GM10248 (cell line): Measurements from ENCODE around the gene CELA2A.
"Not testable (repeated sequence)": the region's sequence is repeated elsewhere in the genome, so short reads cannot be mapped to it uniquely, and the experiment has no call there.

Experiments used
- CTCF ChIA-PET: fragments of 300-600 bp; sonication (Branson Sonifier 250); formaldehyde crosslinking; extraction: SDS; loops from one replicate; lab custom pipeline; 2021; ENCODE audit warnings: antibody characterized with exemption; lab: Yijun Ruan, JAX
- POLR2A ChIA-PET: fragments of 350-650 bp; sonication (Branson Sonifier 250); formaldehyde crosslinking; extraction: SDS; loops from one replicate; lab custom pipeline; 2020; ENCODE audit warnings: antibody characterized with exemption; lab: Yijun Ruan, JAX
- DNase-seq: peaks from one replicate; pipeline ENCODE4 v3.0.0; 2012; ENCODE audit errors: extremely low spot score
- CTCF ChIP-seq: IDR thresholded peaks from 2 replicates; pipeline ENCODE4 v1.5.1; 2012; ENCODE audit warnings: mild to moderate bottlenecking, low read depth; ENCODE audit errors: extremely low read depth, missing control alignments, control extremely low read depth

Gene CELA2A

GRCh38 chr1:15469361-15469760, 12.8 kb downstream of the CELA2A start:
- POLR2A ChIA-PET: no interaction called here
- TF ChIP-seq CTCF: no peak
- DNase-seq: no peak
- CTCF ChIA-PET: no interaction called here

GRCh38 chr1:15469821-15470448, 13.4 kb downstream of the CELA2A start:
- POLR2A ChIA-PET, CTCF ChIA-PET, DNase-seq: not testable (repeated sequence)

- POLR2A ChIA-PET, DNase-seq: not testable (repeated sequence)
- CTCF ChIA-PET: interaction anchor here (1.5 kb wide), 1 partner anchor 147 kb away, joined by 3 read pairs; no protein-coding TSS in a partner anchor
Observed at GRCh38 chr1:15471067-15471466, 14.5 kb downstream of the CELA2A start.

GRCh38 chr1:15471723-15472122, 15.2 kb downstream of the CELA2A start:
- POLR2A ChIA-PET, DNase-seq: not testable (repeated sequence)
- CTCF ChIA-PET: interaction anchor here (1.5 kb wide), 1 partner anchor 148 kb away, joined by 3 read pairs; no protein-coding TSS in a partner anchor

GRCh38 chr1:15472587-15472986, 16.1 kb downstream of the CELA2A start:
- CTCF ChIA-PET: no interaction called here
- TF ChIP-seq CTCF: no peak

GRCh38 chr1:15475752-15476314, 19.3 kb downstream of the CELA2A start, which contains the start of gene CELA2B:
CELA2B (plus strand) TSS chr1:15476104; CDS start chr1:15476126, 22 bp downstream.
- no peak for TF ChIP-seq CTCF
- ChIA-PET POLR2A (no interaction called here), CTCF (interaction anchor here (1.9 kb wide), 1 partner anchor 44 kb away, joined by 4 read pairs; no protein-coding TSS in a partner anchor)
- DNase-seq: no peak

More at GRCh38 chr1:15472587-15472986, 16.1 kb downstream of the CELA2A start:
- POLR2A ChIA-PET: no interaction called here
- DNase-seq: no peak

GRCh38 chr1:15476927-15477326, 20.4 kb downstream of the CELA2A start:
- DNase-seq: no peak
- no peak for TF ChIP-seq CTCF
- CTCF ChIA-PET: interaction anchor here (1.9 kb wide), 1 partner anchor 46 kb away, joined by 4 read pairs; no protein-coding TSS in a partner anchor
- POLR2A ChIA-PET: no interaction called here

- POLR2A ChIA-PET: no interaction called here
- no peak for DNase-seq
- TF ChIP-seq CTCF: no peak
- CTCF ChIA-PET: no interaction called here
Observed at GRCh38 chr1:15477646-15478212, 21.2 kb downstream of the CELA2A start.
